Measurements from ENCODE around the gene DPP9.
"Not testable (repeated sequence)": the region's sequence is repeated elsewhere in the genome, so short reads cannot be mapped to it uniquely, and the experiment has no call there.

DPP9 gene

DNA sequence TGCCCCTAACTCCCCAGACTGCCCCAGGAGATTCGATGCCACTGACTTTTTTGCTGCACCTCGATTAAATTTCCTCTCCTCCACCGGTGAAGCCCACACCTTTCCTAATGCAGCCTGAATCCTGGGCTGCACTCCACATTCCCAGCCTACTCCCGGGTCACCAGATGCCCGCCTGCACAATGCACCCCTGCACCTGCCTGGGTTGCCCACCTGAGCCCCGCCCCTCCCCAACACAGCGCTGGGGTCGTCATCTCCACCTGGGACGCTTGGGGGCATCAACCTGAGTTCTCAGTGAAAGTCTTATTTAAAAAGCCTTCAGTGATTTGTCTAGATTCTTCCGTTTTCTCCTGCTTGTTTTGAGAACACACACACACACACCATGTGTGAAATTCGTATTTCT, 24.5 kb upstream of the DPP9 start:
- DNase-seq (ENCODE audit: low spot score): no peak
- TF ChIP-seq, protein P1, sequence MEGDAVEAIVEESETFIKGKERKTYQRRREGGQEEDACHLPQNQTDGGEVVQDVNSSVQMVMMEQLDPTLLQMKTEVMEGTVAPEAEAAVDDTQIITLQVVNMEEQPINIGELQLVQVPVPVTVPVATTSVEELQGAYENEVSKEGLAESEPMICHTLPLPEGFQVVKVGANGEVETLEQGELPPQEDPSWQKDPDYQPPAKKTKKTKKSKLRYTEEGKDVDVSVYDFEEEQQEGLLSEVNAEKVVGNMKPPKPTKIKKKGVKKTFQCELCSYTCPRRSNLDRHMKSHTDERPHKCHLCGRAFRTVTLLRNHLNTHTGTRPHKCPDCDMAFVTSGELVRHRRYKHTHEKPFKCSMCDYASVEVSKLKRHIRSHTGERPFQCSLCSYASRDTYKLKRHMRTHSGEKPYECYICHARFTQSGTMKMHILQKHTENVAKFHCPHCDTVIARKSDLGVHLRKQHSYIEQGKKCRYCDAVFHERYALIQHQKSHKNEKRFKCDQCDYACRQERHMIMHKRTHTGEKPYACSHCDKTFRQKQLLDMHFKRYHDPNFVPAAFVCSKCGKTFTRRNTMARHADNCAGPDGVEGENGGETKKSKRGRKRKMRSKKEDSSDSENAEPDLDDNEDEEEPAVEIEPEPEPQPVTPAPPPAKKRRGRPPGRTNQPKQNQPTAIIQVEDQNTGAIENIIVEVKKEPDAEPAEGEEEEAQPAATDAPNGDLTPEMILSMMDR (IDR thresholded peaks at IDR 0.05; ENCODE audit: extremely low read depth, missing control alignments): no peak

DNA sequence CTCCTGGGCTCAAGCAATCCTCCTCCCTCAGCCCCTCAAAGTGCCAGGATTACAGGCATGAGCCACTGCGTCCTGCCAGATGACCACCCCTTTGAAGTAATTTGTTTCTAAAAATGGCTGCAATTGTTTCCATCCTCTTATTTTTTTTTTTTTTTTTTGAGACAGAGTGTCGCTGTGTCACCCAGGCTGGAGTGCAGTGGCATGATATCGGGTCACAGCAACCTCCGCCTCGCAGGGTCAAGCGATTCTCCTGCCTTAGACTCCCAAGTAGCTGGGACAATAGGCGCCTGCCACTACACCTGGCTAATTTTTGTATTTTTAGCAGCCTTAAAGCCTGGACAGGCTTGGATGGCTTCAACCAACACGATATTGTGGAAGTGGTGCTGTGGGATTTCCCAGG, 22.3 kb upstream of the DPP9 start:
- TF ChIP-seq, protein P1 (IDR thresholded peaks at IDR 0.05; ENCODE audit: extremely low read depth, missing control alignments): no peak
- DNase-seq (ENCODE audit: low spot score): no peak

DNA sequence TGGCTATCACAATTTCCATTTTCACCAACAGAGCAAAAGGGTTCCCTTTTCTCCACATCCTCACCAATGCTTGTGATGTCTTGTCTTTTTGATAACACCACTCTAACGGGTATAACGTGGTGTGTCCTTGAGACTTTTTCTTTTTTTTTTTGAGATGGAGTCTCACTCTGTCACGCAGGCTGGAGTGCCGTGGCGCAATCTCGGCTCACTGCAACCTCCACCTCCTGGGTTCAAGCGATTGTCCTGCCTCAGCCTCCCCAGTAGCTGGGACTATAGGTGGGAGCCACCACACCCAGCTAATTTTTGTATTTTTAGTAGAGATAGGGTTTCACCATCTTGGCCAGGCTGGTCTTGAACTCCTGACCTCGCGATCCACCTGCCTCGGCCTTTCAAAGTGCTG, 21.5 kb upstream of the DPP9 start:
- DNase-seq (ENCODE audit: low spot score): not testable (repeated sequence)

DNA sequence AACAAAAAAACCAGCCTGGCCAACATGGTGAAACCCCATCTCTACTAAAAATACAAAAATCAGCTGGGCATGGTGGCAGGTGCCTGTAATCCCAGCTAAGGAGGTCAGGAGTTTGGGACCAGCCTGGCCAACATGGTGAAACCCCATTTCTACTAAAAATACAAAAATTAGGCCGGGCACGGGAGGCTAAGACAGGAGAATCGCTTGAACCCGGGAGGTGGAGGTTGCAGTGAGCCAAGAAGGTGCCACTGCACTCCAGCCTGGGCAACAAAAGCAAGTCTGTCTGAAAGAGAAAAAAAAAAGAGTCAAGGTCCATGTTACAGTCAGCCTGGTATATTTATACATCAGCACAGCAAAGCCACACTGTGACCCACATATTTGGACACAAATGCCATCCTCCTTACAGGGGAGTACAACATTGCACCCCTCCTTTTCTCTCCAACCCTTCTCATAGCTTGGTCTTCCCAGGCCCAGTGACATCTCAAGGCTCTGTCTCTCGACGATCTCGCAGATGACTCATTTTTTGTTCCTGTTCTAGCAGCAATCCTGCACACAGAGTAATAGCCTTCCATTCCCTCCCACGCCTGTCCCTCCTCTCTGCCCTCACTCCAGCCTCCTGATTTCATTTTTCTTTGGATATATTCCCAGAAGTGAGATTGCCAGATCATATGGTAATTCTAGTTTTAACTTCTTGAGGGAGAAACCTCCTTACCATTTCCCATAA, 21.0 kb upstream of the DPP9 start:
- no peak for DNase-seq (ENCODE audit: low spot score)
- TF ChIP-seq, protein P1 (IDR thresholded peaks at IDR 0.05; ENCODE audit: extremely low read depth, missing control alignments): no peak

DNA sequence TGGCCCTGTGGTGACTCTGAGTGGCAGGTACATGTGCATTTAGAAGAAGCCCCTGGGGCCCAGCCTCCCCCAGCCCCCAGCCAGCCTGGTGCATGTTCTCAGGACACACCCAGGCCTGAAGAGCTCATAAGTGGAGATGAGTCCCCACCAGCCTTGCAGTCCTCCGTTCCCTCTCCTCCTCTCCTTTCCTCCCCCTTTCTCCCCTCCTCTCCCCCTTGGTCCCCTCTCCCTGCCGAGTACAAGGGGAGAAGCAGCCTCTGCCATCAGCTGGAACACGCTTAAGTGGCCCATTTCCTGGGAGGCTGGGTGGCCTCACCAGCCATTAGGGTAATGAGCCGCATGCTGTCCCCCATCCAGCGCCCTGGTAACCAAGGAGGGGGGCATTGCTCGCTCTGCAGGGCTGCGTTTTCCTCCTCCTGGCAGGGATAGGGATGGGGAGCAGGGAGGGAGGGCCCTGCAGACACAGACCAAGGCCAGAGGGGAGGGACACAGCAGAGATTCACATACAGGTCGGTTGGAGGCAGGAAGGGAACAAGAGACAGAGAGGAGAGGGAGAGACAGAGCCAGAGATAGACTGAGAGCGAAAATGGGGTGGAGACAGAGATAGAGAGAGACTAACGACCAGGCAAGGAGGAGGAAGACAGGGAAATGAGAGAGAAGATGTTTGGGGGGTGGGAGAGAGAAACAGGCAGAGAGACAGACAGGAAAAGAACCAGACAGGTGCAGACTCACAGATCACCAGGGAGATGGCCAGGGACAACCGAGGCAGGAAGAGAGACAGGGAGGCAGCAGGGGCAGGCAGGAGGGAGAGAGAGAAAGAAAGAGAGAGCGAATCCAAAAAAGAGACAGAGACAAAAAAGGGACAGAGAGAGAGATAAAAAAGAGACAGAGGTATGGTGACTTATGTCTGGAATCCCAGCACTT, 19.3 kb upstream of the DPP9 start:
- TF ChIP-seq, protein P1 (IDR thresholded peaks at IDR 0.05; ENCODE audit: extremely low read depth, missing control alignments): no peak
- no peak for DNase-seq (ENCODE audit: low spot score)

DNA sequence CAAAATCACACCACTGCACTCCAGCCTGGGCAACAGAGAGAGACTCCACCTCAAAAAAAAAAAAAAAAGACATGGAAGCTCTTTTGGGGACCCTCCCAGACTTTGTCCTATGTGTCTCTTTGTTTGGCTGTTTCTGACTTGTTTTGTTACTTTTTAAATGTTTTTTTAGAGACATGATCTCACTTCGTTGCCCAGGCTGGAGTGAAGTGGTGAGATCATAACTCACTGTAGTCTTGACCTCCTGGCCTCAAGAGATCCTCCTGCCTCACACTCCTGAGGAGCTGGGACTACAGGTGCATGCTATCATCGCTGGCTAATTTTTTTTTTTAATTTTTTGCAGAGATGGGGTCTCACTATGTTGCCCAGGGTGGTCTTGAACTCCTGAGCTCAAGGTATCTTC, 16.4 kb upstream of the DPP9 start:
- no peak for DNase-seq (ENCODE audit: low spot score)
- TF ChIP-seq, protein P1 (IDR thresholded peaks at IDR 0.05; ENCODE audit: extremely low read depth, missing control alignments): no peak

DNA sequence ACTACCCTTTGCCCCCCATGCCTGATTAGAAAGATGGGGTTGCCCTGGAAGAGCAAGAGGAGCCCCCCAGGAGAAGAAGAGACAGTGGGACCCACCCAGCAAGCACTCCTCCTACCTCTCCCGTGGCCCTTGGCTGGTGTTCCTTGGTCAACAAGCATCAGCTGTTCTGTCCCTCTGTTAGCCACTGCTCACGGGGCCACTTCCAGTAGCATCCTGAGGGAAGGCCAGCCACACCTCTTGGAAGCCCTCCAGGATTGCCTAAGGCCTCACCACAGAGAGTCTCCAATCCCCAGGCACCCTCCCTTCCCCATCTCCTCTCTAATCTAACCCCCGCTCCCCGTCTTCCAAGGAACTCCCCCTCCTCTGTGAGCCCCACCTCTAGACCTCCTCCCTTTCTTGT, 15.1 kb upstream of the DPP9 start:
- TF ChIP-seq, protein P1 (IDR thresholded peaks at IDR 0.05; ENCODE audit: extremely low read depth, missing control alignments): no peak
- DNase-seq (ENCODE audit: low spot score): no peak

Measured in GM20000 (cell line).